ENCODE measurements around the gene ATP10A.
A peak's percentile ranks its signal among the peaks of the same experiment; 100 is the strongest.

ATP10A gene

GRCh38 chr15:25770618-25771337 is 92.3 kb downstream of the ATP10A start:
- peak; percentile 34 for DNase-seq (ENCODE audit: low spot score)

GRCh38 chr15:25770031-25770430 is 93.1 kb downstream of the ATP10A start:
- DNase-seq (ENCODE audit: low spot score): peak; percentile 19

- DNase-seq (ENCODE audit: low spot score): peak; percentile 12
Measured at GRCh38 chr15:25768271-25768670, 94.9 kb downstream of the ATP10A start.

GRCh38 chr15:25767356-25768151 is 95.6 kb downstream of the ATP10A start:
- peak; percentile 37 for DNase-seq (ENCODE audit: low spot score)

- DNase-seq (ENCODE audit: low spot score): peak; percentile 39
Measured at GRCh38 chr15:25766417-25766816, 96.7 kb downstream of the ATP10A start.

- DNase-seq (ENCODE audit: low spot score): peak; percentile 18
Measured at GRCh38 chr15:25764980-25765735, 98.0 kb downstream of the ATP10A start.

- DNase-seq (ENCODE audit: low spot score): peak; percentile 8
Measured at GRCh38 chr15:25763954-25764353, 99.2 kb downstream of the ATP10A start.

- DNase-seq (ENCODE audit: low spot score): peak; percentile 34
Measured at GRCh38 chr15:25763331-25763751, 99.8 kb downstream of the ATP10A start.

- DNase-seq (ENCODE audit: low spot score): peak; percentile 22
Measured at GRCh38 chr15:25761971-25762662, 101.0 kb downstream of the ATP10A start.

- no peak for DNase-seq (ENCODE audit: low spot score)
Measured at GRCh38 chr15:25759421-25759820, 103.7 kb downstream of the ATP10A start.

- DNase-seq (ENCODE audit: low spot score): peak; percentile 14
Measured at GRCh38 chr15:25758612-25759011, 104.5 kb downstream of the ATP10A start.

GRCh38 chr15:25743548-25744275 is 119.4 kb downstream of the ATP10A start:
- DNase-seq (ENCODE audit: low spot score): peak; percentile 19

- peak; percentile 37 for DNase-seq (ENCODE audit: low spot score)
Measured at GRCh38 chr15:25742776-25743547, 120.2 kb downstream of the ATP10A start.

- DNase-seq (ENCODE audit: low spot score): peak; percentile 69
Measured at GRCh38 chr15:25742041-25742730, 120.9 kb downstream of the ATP10A start.

GRCh38 chr15:25741256-25741580 is 121.9 kb downstream of the ATP10A start:
- DNase-seq (ENCODE audit: low spot score): no peak

GRCh38 chr15:25740383-25741255 is 122.5 kb downstream of the ATP10A start:
- peak; percentile 40 for DNase-seq (ENCODE audit: low spot score)

- DNase-seq (ENCODE audit: low spot score): peak; percentile 47
Measured at GRCh38 chr15:25739687-25740121, 123.4 kb downstream of the ATP10A start.

GRCh38 chr15:25738171-25738965 is 124.8 kb downstream of the ATP10A start:
- DNase-seq (ENCODE audit: low spot score): peak; percentile 28

All from ecto neural progenitor cell (in vitro differentiated cells).